ENCODE results near the gene TMEM117.
"Not testable (repeated sequence)": the region's sequence is repeated elsewhere in the genome, so short reads cannot be mapped to it uniquely, and the experiment has no call there.

TMEM117 gene

GRCh38 chr12:44031472-44032185, 195.7 kb downstream of the TMEM117 start:
- no peak for DNase-seq

- no peak for DNase-seq
These were observed 199.0 kb downstream of the TMEM117 start for GRCh38 chr12:44034906-44035305.

GRCh38 chr12:44036875-44037443, 201.1 kb downstream of the TMEM117 start:
- no peak for DNase-seq

- no peak for DNase-seq
These were observed 202.5 kb downstream of the TMEM117 start for GRCh38 chr12:44038411-44038810.

GRCh38 chr12:44044491-44044890, 208.6 kb downstream of the TMEM117 start:
- DNase-seq, result not testable (repeated sequence)

GRCh38 chr12:44046732-44047417, 211.0 kb downstream of the TMEM117 start:
- DNase-seq, result no peak

GRCh38 chr12:44052554-44052953, 216.7 kb downstream of the TMEM117 start:
- no peak for DNase-seq

GRCh38 chr12:44053549-44054127, 217.8 kb downstream of the TMEM117 start:
- no peak for DNase-seq

- no peak for DNase-seq
These were observed 218.4 kb downstream of the TMEM117 start for GRCh38 chr12:44054281-44054680.

GRCh38 chr12:44058366-44058765, 222.5 kb downstream of the TMEM117 start:
- no peak for DNase-seq

GRCh38 chr12:44059476-44059875, 223.6 kb downstream of the TMEM117 start:
- DNase-seq, result no peak

- DNase-seq, result no peak
These were observed 227.8 kb downstream of the TMEM117 start for GRCh38 chr12:44063671-44064070.

GRCh38 chr12:44076871-44077270, 241.0 kb downstream of the TMEM117 start:
- no peak for DNase-seq

- no peak for DNase-seq
These were observed 241.4 kb downstream of the TMEM117 start for GRCh38 chr12:44077294-44077693.

GRCh38 chr12:44078273-44078672, 242.4 kb downstream of the TMEM117 start:
- DNase-seq, result no peak

- no peak for DNase-seq
These were observed 252.8 kb downstream of the TMEM117 start for GRCh38 chr12:44088647-44089046.

- DNase-seq, result no peak
These were observed 256.2 kb downstream of the TMEM117 start for GRCh38 chr12:44091948-44092606.

- no peak for DNase-seq
These were observed 262.9 kb downstream of the TMEM117 start for GRCh38 chr12:44098786-44099185.

GRCh38 chr12:44099486-44099885, 263.6 kb downstream of the TMEM117 start:
- DNase-seq, result no peak

GRCh38 chr12:44100264-44100663, 264.4 kb downstream of the TMEM117 start:
- no peak for DNase-seq

- no peak for DNase-seq
These were observed 265.6 kb downstream of the TMEM117 start for GRCh38 chr12:44101475-44101874.

GRCh38 chr12:44114906-44115305, 279.0 kb downstream of the TMEM117 start:
- no peak for DNase-seq

GRCh38 chr12:44117337-44117736, 281.5 kb downstream of the TMEM117 start:
- no peak for DNase-seq
